KBM-7 (cell line): ENCODE measurements around the gene EBF3.
A peak's percentile ranks its signal among the peaks of the same experiment; 100 is the strongest.

ENCODE experiments used
- DNase-seq: peaks from one replicate; pipeline ENCODE4 v3.0.0-alpha.2; 2015
- in situ Hi-C: fragments of 300-500 bp; cut with MboI; formaldehyde crosslinking; loops from 2 replicates; pipeline ENCODE4 v1.14.3; 2020; ENCODE audit warnings: low sequenced_read_pairs, low pct_unique_long_range_greater_than_20kb, mixed read lengths

EBF3 gene

GRCh38 chr10:129963641-129964501 lies at the start of gene EBF3:
EBF3 (minus strand) TSS chr10:129964274; CDS start chr10:129963768, 506 bp downstream.
- in situ Hi-C loops, result no loop called here
- DNase-seq, result peak; percentile 55

GRCh38 chr10:130013335-130014262 lies 49.5 kb upstream of the EBF3 start:
- in situ Hi-C loops, result no loop called here

GRCh38 chr10:130012129-130012528 lies 48.1 kb upstream of the EBF3 start:
- in situ Hi-C loops, result no loop called here
- no peak for DNase-seq

More at GRCh38 chr10:130013335-130014262, 49.5 kb upstream of the EBF3 start:
- DNase-seq, result no peak

GRCh38 chr10:130010653-130011052 lies 46.6 kb upstream of the EBF3 start:
- no peak for DNase-seq
- in situ Hi-C loops, result no loop called here

- no peak for DNase-seq
- in situ Hi-C loops, result no loop called here
These were observed 45.2 kb upstream of the EBF3 start for GRCh38 chr10:130009228-130009627.

- no peak for DNase-seq
- in situ Hi-C loops, result no loop called here
These were observed 39.9 kb upstream of the EBF3 start for GRCh38 chr10:130003787-130004613.

- no peak for DNase-seq
- in situ Hi-C loops, result no loop called here
These were observed 39.1 kb upstream of the EBF3 start for GRCh38 chr10:130003166-130003565.

- DNase-seq, result no peak
- in situ Hi-C loops, result no loop called here
These were observed 38.5 kb upstream of the EBF3 start for GRCh38 chr10:130002606-130003005.

- DNase-seq, result no peak
- in situ Hi-C loops, result no loop called here
These were observed 36.8 kb upstream of the EBF3 start for GRCh38 chr10:130000918-130001317.

- in situ Hi-C loops, result no loop called here
- no peak for DNase-seq
These were observed 35.1 kb upstream of the EBF3 start for GRCh38 chr10:129999140-129999539.

- DNase-seq, result no peak
- in situ Hi-C loops, result no loop called here
These were observed 29.5 kb upstream of the EBF3 start for GRCh38 chr10:129993621-129994020.

GRCh38 chr10:129992356-129992755 lies 28.3 kb upstream of the EBF3 start:
- DNase-seq, result no peak
- in situ Hi-C loops, result no loop called here

- no peak for DNase-seq
- in situ Hi-C loops, result no loop called here
These were observed 18.8 kb upstream of the EBF3 start for GRCh38 chr10:129982825-129983224.

GRCh38 chr10:129978980-129979379 lies 14.9 kb upstream of the EBF3 start:
- in situ Hi-C loops, result no loop called here
- no peak for DNase-seq

- in situ Hi-C loops, result no loop called here
- no peak for DNase-seq
These were observed 14.2 kb upstream of the EBF3 start for GRCh38 chr10:129978322-129978721.

- in situ Hi-C loops, result no loop called here
- DNase-seq, result no peak
These were observed 13.7 kb upstream of the EBF3 start for GRCh38 chr10:129977794-129978193.

GRCh38 chr10:129973674-129974059 lies 9.6 kb upstream of the EBF3 start:
- in situ Hi-C loops, result no loop called here
- DNase-seq, result no peak

GRCh38 chr10:129972966-129973673 lies 9.0 kb upstream of the EBF3 start:
- in situ Hi-C loops, result no loop called here

More at GRCh38 chr10:129972966-129973673, 9.0 kb upstream of the EBF3 start:
- no peak for DNase-seq
